NCI-H2196 treated with DMSO at 0.1 percent for 48 hours (cell line): ENCODE measurements around the gene EFR3B.
A peak's percentile ranks its signal among the peaks of the same experiment; 100 is the strongest.

Experiments
- DNase-seq: peaks from one replicate; lab custom pipeline; 2025; ENCODE audit not compliant: unreplicated experiment; lab: John Stamatoyannopoulos, UW

EFR3B gene

DNA sequence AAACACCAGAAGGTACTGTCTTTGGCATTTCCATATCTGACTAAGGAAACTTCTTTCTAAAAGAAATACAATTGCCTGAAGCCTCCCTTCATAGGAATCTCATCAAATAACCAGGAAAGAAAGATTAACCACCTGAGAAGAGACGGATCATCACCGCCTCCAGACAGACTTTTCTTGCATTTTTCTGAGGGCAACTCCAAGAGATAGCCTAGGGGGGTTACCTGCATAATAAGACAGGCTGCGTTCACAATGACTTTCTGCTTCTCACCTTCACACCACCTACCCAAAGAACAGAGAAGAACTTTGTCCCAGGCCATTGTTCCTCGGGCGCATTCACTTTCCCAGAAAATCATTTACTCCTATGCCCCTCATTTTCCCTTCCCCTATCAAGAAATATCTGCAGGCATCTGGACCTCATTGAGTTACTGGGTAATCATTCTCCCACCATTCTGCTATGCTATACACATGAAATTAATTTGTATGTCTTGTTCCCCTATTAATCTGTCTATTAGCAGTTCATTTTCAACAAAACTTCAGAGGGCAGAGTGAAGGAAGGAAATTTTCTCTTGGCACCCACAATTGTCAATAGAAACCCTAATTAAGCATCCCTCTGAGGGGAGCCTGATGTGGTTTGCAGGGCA is 134.8 kb downstream of the EFR3B start:
- DNase-seq: no peak

DNA sequence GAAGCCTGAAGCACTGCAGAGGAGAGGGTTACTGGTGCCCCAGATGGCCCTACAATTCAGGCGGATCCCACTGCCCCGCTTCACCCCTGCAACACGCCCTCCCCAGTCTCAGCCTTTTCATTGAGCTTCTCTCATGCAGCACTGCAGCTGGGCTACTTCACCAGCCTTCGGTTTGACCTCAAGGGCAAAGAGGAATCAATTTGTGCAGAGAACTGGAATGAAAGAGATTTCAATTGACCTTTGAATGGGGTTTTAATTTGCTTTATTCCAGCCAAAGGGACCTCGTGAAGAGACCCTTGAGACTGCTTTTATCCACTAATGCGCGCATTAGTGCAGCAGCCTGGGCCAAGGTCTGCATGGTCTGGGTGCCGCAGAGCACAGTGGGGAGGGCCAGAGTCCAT is 135.3 kb downstream of the EFR3B start:
- no peak for DNase-seq

DNA sequence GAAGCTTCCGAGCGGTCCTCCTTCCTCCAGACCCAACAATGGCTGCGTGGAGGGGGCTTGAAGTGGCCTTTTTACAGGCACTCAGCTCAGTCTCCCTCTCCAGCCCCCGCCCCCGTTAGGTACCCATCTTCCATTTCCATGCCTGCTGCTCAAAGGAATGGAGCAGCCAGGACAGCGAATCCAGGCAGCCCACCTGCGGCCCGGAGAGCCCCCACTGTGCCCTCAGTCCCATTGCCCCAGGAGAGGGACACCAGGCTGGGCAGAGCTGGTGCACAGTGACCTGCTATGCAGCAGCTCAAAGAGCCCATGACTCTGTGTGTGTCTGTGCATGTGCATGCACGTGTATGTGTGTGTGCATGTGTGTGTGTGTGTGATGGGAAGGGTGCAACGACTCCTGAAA is 137.1 kb downstream of the EFR3B start:
- DNase-seq: no peak

DNA sequence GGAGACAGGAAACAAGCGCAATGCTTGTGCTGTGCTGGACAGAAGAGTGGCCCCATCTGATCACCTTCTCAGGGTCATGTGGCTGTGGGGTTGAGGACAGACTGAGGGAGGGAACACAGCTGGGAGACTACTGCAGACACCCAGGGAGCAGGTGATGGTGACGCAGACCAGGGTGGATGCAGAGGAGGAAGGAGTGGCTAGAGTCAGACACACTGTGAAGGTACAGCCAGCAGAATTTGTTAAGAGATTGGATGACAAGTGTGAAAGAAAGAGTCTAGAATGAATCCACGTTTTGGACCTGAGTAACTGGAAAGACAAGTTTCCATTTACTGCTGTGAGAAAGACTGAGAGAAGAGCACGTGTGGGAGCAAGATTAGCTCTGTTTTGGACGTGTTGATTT is 142.4 kb downstream of the EFR3B start:
- no peak for DNase-seq

DNA sequence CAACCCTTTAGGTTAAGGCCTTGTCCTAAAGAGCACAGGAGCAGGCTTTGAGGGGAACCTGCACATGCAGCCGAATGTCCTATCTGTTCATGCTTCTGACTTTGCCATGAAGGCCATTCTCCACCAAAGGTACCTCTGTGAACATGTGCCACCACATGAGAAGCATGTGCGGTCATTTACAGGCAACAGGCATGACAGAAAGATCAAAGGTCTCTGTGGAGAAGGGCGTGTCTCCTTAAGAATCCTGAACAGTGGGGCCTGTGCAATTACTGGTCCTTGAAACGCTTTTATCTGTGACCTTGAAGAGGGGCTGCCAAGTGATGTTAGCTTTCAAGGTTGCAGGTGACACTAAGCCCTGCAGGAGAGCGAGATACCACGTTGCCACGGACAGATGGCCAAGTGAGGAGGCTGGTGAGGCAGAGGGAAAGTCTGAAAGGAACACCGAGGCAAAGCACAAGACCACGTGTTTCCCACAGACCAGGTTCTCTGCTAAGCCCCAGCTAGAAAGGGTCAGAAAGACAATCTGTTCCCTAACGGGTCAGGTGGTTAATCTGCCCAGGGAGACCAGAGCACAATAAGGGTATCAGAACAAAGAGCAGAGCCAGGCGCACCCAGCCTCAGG is 146.0 kb downstream of the EFR3B start:
- no peak for DNase-seq

DNA sequence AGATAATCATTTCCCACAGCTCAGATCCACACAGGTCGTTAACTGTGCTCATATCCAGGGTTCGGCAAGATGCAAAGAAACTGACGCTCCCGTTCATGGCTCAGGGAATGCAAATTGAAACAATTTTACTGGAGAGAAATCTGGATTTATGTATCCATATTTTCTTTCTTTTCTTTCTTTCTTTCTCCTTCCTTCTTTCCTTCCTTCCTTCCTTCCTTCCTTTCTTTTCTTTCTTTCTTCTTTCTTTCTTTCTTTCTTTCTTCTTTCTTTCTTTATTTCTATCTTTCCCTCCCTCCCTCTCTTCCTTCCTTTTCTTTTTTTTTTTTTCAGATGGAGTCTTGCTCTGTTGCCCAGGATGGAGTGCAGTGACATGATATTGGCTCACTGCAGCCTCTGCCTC is 146.5 kb downstream of the EFR3B start:
- no peak for DNase-seq

DNA sequence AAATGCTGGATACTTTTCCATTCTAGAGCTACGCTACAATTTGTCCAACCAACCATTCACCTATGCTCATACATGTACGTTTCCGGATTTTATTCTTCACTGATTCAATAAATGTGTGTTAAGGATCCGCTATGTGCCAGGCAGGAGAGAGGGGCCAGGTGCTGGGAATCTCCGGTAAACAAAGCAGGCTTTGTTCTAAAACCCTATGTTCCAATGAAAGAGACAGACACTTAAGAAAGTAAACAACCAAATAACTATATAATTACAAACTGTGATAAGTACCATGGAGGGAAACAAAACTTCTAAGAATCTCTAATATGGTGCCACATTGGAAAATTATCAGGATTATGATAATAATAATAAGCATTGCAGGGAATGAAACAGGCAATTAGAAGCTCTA is 148.7 kb downstream of the EFR3B start:
- peak; percentile 39 for DNase-seq

DNA sequence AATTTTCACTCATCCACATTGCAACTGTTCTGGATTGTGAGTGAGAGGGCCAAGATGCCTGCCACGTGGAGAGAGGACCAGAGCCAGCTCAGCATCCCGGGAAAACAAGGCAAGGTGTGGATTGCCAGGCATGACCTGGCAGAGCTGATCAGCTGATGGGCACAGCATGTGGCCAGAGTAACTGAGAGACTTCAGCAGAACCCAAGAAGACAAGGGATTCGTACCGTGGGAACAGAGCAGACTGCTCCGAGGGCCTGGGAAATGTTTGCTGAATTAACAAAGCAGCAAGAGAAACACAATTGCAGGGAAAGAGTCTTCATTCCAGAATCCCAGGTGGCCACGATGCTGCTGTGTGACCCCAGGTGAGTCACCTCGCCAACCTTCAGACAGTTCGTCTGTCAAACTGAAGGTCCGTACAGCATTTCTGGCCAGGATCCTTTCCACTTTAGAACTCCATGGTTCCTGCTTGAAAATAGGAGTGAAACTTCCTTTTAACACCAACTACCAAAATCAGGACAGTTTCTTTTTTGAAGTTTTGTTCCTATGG is 152.8 kb downstream of the EFR3B start:
- DNase-seq: no peak

DNA sequence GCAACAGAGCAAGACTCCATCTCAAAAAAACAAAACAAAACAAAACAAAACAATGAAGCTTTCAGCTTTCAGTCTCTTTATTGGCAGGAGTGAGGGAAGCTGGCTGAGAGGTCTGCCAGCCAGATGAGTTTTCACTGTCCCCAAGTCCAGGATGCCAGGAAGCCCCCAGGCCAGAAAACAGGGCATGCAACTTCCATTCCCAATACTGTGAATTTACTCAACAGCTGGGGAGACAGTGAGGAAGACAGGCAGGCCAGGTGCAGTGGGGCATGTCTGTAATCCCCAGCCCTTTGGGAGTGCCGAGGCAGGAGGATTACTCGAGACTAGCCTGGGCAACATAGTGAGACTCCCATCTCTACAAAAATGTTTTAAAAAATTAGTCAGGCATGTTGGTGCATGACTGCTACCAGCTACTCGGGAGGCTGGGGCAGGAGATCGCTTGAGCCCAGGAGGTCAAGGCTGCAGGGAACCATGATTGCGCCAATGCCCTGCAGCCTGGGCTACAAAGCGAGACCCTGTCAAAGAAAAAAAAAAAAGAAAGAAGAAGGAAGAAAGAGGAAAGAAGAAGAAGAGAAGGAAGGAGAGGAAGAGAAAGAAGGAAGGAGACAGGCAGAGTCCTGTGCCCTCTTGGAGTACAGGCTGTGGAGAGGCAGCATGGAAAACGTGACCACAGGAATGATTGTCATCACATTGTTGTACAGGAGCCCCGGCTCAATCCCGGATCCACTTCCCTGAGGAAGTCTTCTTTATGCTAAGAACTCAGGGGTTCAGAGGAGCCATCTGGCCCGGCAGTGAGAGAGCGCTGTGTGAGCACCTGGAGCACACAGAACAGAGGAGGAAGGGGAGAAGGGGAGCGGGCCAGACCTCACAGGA is 155.7 kb downstream of the EFR3B start:
- DNase-seq: no peak

DNA sequence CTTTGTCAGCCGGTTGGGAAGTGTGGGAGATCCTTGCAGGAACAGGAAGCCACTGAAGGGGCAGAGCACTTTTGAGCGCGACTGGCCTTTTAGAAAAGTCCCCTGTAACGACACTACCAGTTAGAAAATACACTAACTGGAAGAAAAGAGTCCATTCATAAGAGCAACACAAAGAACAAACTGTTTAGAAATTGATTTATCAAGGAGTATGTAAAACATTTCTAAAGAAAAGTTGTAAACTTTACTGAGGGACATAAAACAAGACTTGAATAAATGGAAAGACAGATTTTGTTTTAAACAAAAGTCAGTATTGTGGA is 156.3 kb downstream of the EFR3B start:
- DNase-seq: no peak

DNA sequence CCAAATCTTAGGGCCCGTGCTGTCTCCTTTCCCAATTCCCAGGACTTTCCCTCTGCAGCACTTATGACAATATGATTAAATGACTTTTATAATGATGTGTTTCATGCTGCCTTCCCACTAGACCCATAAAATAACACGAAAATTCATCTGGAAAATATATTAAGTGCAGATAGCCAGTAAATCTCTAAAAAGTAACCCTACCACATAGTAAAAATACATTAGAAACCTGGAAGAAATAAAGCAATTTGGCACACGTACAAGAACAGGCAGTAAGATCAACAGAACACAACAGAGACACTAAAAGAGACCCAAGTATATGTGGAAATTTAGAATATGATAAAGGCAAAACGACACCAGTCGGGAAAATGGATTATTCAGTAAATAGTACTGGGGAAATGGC is 156.7 kb downstream of the EFR3B start:
- DNase-seq: no peak

DNA sequence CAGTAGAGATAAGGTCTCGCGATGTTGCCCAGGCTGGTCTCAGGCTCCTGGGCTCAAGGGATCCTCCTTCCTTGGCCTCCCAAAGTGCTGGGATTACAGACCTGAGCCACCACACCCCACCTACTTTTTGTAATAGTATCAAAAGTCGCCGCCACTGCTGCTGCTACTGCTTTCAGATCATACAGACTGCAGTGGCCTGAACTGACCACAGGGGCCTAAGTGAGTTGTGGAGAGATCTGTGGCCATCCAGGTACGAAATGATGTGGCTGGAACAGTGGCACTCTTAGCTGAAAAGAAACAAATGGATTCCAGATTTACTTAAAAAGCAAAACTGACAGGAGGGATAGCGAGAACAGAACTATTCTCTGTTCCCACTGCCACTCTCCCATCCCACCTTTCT is 159.4 kb downstream of the EFR3B start:
- no peak for DNase-seq

DNA sequence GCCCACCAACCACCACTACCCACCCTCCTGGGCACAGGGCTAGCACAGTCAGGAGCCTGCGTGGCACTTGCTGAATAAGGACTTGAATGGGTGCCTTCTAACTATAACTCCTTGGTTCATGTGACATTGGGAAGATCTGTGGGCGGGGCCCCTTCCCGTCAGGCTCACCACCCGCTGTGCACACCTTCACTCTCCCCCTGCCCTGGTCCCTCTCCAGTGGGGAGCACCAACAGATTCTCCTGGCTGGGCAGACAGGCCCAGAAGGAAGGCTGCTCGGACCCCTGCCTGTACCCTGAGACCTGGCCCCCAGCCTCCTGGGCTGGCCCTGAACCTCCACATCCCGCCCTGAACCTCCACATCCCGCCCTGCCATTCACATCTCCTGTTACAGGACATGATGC is 159.9 kb downstream of the EFR3B start:
- no peak for DNase-seq

DNA sequence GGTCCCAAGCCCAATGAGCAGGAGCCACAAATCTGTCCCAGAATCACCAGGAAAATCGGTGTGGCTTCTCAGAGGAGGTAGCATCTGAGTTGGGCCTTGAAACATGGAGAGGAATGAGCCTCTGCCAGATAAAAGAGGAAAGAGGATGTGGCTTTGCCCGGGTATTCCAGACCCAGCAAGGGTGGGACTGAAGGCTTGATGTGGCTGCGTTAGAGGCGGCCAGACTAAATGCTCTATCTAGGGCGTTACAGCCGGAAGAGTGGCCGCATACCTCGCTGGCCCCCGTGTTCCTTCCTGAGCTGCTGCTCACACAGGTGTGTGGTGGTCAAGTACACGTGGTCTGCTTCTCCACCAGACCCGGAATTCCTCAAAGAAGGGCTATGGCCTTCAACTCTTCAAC is 160.4 kb downstream of the EFR3B start:
- DNase-seq: no peak

DNA sequence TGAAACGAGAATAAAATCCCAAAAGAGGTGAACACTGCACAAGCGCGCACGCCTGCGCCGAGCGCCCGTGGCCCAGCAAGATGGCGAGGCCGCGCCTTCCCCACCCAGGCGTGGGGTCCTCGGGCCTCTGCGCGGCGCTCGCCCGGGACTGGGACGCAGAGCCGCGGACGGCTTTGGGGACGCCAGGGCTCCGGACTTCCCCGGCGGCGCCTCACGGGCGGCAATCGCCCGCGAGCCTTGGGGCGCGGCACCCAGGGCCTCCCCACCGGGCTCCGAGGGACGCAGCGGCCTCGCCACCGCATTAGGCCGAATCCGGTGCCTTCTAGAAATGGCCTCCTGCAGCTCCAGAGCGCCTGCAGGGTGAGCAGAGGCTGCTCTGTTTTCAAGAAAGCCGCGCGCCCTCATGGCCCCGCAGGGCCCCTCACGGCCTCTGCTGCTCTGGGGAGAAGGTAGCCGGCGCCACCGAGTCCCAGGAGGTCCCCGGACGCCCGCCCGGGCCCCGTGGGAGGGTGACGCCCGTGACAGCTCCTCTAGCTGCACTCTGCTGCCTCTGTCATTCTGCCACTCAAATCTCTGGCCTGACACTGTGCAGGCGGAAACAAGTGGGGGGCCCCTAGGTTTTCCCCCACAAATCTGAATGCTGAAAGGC is 162.4 kb downstream of the EFR3B start:
- no peak for DNase-seq

DNA sequence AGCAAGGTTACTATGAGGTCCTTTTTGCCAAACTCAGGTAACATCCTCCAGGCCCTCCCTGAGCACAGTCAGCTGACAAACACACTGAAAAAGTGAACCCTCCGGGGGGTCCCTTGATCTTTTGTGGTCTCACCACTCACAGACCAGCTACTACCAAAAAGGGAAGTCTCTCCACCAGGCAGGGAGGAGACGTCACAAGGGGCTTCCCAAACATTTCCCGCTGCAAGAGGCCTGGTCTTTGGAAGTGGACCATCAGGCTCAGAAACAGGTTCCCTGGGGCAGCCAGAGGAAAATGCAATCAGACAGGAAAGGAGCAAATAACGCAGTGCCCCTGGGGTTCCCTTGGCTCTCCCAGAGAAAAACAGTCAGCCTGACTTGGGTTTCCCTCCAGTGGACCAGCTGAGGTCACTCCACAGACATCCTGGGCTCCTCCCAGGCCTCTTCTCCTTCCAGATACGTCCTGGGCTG is 165.2 kb downstream of the EFR3B start:
- no peak for DNase-seq
